Prostate gland (tissue), 2 donors: ENCODE data around the gene EBF3. TPM values are rescaled to one million over a fixed set of nuclear protein-coding genes. Genes with fewer than 3 reads are reported as not detected.

Source experiments
- DNase-seq: peaks from one replicate; pipeline ENCODE4 v3.0.0-alpha.2; 2019; ENCODE audit warnings: low spot score
- H3K27ac ChIP-seq, 2 donors: fragments of 200-600 bp; sonication (generic); 2 replicates each; pipeline ENCODE4 v1.5.1; 2017 to 2019
- H3K27me3 ChIP-seq: fragments of 200-600 bp; sonication (generic); replicated peaks from 2 replicates; pipeline ENCODE4 v1.5.1; 2019; ENCODE audit not compliant: insufficient read depth
- H3K36me3 ChIP-seq, 2 donors: fragments of 200-600 bp; sonication (generic); 1 replicate in 1 of 2; 2 replicates in 1 of 2; pipeline versions ENCODE4 v1.5.1 to v1.8.1; 2017 to 2019
- H3K4me1 ChIP-seq: fragments of 200-600 bp; sonication (generic); replicated peaks from 2 replicates; pipeline ENCODE4 v1.5.1; 2019
- H3K4me3 ChIP-seq, 2 donors: fragments of 200-600 bp; sonication (generic); 2 replicates each; pipeline ENCODE4 v1.5.1; 2017 to 2019
- H3K9me3 ChIP-seq: fragments of 200-600 bp; sonication (generic); 2 replicates; pipeline ENCODE4 v1.5.1; 2017
- CTCF ChIP-seq, 4 experiments: fragments of 200-600 bp in 2 of 4; fragments of 450-650 bp in 2 of 4; sonication (generic) in 2 of 4; IDR thresholded peaks; 1 replicate in 3 of 4; 2 replicates in 1 of 4; pipeline ENCODE4 v1.5.1; 2016 to 2019; ENCODE audit warnings: antibody characterized with exemption in 4 of 4, mild to moderate bottlenecking in 2 of 4, moderate library complexity in 2 of 4
- POLR2A ChIP-seq: fragments of 450-650 bp; IDR thresholded peaks from one replicate; pipeline ENCODE4 v1.6.1; 2016; ENCODE audit warnings: antibody characterized with exemption, mild to moderate bottlenecking
- POLR2AphosphoS5 ChIP-seq: sonication (generic); formaldehyde crosslinking; IDR thresholded peaks from one replicate; pipeline ENCODE4 v1.6.1; 2017; ENCODE audit warnings: antibody characterized with exemption
- WGBS: methylation state at CpG from one replicate; pipeline ENCODE4 v1.1.5; 2018; 5-methylcytosine and 5-hydroxymethylcytosine counted together
- intact Hi-C: fragments of 100-400 bp; cut with DNase I; formaldehyde crosslinking; loops from one replicate; pipeline ENCODE4 v1.14.2; 2022
- total RNA-seq, 2 donors: library from RNA; depleted of rRNA; stranded (reverse); fragments of >200 nt; gene quantifications; one replicate each; pipeline ENCODE4 v1.1.0, GENCODE V29; 2016

The EBF3 gene
- total RNA-seq, 2 donors from 2014 or later = 1.5 to 7.8 TPM

DNA sequence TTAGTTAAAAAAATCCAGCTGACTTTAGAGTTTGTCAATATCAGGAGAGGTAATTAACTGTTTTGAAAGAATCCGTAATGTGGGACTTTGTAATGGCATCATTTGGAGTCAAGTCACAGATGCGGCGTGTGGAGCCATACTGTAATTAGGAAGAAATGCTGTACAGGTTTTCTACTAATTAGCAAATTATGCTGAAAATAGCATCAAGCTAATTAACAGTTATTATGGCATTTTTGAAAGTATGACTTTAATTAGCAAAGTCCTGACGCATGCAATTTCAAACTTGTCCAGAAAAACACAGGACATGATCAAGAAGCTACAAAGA lies 68.3 kb downstream of the EBF3 start:
- peaks cover 28% of the 10 kb centered on the region for H3K27me3 ChIP-seq
- no peaks in the 10 kb centered on the region for H3K9me3 ChIP-seq
- H3K27ac ChIP-seq = no peak overlapping the region
- TF ChIP-seq POLR2A (no peak), POLR2AphosphoS5 (no peak), CTCF (IDR thresholded peaks at IDR 0.05) (no peak)
- intact Hi-C loops = no loop called here
- WGBS = 97% methylated on average over 4 of the region's 4 CpGs
- no peaks in the 10 kb centered on the region for H3K4me1 ChIP-seq
- DNase-seq = no peak
- H3K36me3 ChIP-seq = no peaks in the 10 kb centered on the region
- H3K4me3 ChIP-seq = no peak overlapping the region

DNA sequence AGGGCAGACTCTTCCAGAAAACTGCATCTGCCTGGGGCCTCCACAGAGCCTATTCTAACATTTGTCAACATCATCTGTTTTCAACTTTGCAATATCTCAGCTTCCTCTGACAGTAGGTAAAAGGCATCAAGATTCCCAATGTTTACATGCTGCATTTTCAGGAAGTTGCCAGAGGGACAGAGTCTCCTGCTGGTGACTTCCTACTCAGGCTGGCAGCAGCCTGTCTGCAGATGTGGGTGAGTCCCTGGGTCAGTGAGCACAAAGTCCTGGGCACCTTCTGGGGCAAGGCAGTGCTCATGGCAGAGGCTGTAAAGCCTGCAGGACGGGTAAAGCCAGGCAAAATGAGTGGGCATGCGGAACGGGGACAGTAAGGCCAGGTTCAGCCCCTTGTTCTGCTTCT lies 69.4 kb downstream of the EBF3 start:
- intact Hi-C loops = no loop called here
- 90% methylated on average over 3 of the region's 3 CpGs for WGBS

DNA sequence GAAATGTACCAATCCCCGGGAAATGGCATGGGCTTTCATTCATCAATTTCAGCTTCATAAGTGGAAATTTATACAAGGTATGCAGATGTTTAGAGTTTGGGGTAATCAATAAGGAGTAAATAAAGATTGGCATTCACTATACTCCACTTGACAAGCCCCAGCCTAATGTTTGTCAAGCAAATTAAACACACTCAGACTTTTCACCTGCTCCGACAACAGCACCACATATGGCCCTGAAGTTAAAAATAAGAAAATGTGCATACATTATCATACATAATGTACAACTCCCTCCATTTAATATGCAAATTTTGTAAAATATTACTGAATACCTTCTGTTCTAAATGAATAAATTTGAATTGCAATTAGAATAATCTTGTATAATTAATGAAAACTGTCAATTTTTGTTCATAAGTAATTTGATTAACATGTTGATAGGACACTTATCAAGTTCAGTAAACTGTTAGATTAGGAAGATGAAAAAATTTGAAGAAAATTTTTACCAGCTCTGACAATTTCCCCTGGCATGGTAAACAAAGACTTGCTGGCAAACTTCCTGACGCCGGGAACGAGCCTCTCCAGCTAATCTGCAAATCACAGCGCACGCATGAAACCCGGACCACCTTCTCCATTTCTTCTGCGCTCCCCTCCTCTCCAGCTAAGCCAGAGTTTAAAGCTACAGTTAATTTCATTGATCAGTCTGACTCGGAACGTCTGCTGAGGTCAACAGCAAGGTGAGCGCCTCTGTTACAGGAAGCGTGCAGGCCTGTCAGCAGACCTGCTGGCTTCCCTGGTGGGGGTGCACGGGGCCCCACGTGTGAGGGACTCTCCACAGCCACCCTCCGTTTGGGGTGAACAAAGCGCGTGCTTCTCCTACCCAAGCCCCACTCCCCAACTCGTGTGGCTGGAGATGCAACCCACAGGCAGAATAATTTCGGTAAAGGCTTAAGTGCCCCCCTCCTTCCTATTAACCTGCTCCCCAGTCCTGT lies 70.7 kb downstream of the EBF3 start:
- TF ChIP-seq CTCF (IDR thresholded peaks at IDR 0.05) (no peak), POLR2AphosphoS5 (no peak), POLR2A (no peak)
- WGBS = 54% methylated on average over 20 of the region's 20 CpGs
- peaks cover 21% of the 10 kb centered on the region for H3K27me3 ChIP-seq

More for the DNA sequence above, 69.4 kb downstream of the EBF3 start:
- Histone ChIP-seq H3K27ac (no peak overlapping the region), H3K9me3 (no peaks in the 10 kb centered on the region), H3K4me3 (no peak overlapping the region), H3K4me1 (no peaks in the 10 kb centered on the region), H3K36me3 (no peaks in the 10 kb centered on the region), H3K27me3 (peaks cover 28% of the 10 kb centered on the region)
- DNase-seq = no peak
- no peak for TF ChIP-seq CTCF (IDR thresholded peaks at IDR 0.05)
- no peak for TF ChIP-seq POLR2A
- TF ChIP-seq POLR2AphosphoS5 = no peak

DNA sequence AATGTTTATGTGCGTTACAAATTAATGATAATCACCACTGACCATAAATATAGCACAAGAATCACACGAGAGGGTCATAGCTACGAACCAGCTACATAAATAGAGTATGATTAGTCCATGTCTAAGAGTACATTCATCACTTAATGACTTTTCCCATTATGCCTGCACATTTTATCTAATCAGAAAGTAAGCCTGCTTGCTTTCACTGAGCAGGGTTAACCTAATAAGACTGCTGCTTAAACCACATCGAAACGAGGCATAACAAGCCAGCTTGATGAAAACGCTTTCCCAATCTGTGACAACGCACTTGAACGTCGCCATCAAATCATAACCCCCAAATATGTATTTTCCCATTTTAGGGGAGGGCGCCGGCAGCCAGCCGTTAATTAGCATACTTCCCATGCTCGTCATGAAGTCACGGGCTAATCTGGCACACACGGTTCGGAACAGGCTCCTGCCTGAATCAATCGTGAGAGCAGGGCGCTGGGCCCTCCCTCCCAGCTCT lies 71.5 kb downstream of the EBF3 start:
- Histone ChIP-seq H3K27me3 (peaks cover 13% of the 10 kb centered on the region), H3K27ac (no peak overlapping the region), H3K36me3 (no peaks in the 10 kb centered on the region), H3K9me3 (no peaks in the 10 kb centered on the region), H3K4me3 (no peak overlapping the region), H3K4me1 (no peaks in the 10 kb centered on the region)
- DNase-seq = no peak
- 87% methylated on average over 18 of the region's 18 CpGs for WGBS
- intact Hi-C loops = no loop called here
- TF ChIP-seq POLR2A (no peak), POLR2AphosphoS5 (no peak), CTCF (IDR thresholded peaks at IDR 0.05) (no peak)

More for the DNA sequence above, 70.7 kb downstream of the EBF3 start:
- Histone ChIP-seq H3K4me3 (no peak overlapping the region), H3K4me1 (no peaks in the 10 kb centered on the region), H3K27ac (no peak overlapping the region), H3K9me3 (no peaks in the 10 kb centered on the region), H3K36me3 (no peaks in the 10 kb centered on the region)
- DNase-seq = no peak
- intact Hi-C loops = no loop called here

GRCh38 chr10:129891806-129892205 lies 72.3 kb downstream of the EBF3 start:
- Histone ChIP-seq H3K4me3 (no peak overlapping the region), H3K36me3 (no peaks in the 10 kb centered on the region), H3K4me1 (no peaks in the 10 kb centered on the region), H3K27ac (no peak overlapping the region), H3K9me3 (no peaks in the 10 kb centered on the region), H3K27me3 (peaks cover 7% of the 10 kb centered on the region)
- TF ChIP-seq CTCF (IDR thresholded peaks at IDR 0.05) (no peak), POLR2AphosphoS5 (no peak), POLR2A (no peak)
- intact Hi-C loops = no loop called here
- DNase-seq = no peak
- WGBS = 88% methylated on average over 13 of the region's 13 CpGs
